GM13976 (cell line): ENCODE data around the gene AMBP.

Experiments used
- DNase-seq: peaks from one replicate; pipeline ENCODE4 v3.0.0; 2012; ENCODE audit warnings: low spot score
- in situ Hi-C: fragments of 300-500 bp; cut with MboI; formaldehyde crosslinking; loops from one replicate; pipeline ENCODE4 v1.12.0; 2022; ENCODE audit warnings: low sequenced_read_pairs, mixed read lengths, inconsistent platforms; ENCODE audit not compliant: unreplicated experiment
- TF ChIP-seq, protein P1 (sequence below): IDR thresholded peaks from 2 replicates; pipeline ENCODE4 v1.5.1; 2012; ENCODE audit warnings: borderline replicate concordance, mild to moderate bottlenecking; ENCODE audit not compliant: insufficient read depth; ENCODE audit errors: extremely low read depth, missing control alignments, control extremely low read depth

Gene AMBP

DNA sequence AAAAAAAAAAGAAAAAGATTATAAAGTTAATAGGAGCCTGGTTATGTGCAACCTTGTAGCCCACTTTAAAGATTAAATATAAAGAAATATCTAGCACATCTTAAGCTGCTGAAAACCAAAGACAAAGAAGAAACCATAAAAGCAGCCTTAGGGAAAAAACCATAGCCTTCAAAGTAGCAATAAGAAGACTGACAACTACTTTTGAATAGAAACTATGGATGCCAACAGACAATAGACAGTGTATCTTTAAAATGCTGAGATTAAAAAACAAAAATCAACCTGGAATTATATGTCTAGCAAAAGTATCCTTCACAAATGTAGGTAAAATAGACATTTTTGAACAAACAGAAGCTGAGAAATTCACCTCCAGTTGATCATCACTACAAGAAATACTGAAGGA, 24.4 kb upstream of the AMBP start:
- in situ Hi-C loops, result no loop called here
- TF ChIP-seq, protein P1, sequence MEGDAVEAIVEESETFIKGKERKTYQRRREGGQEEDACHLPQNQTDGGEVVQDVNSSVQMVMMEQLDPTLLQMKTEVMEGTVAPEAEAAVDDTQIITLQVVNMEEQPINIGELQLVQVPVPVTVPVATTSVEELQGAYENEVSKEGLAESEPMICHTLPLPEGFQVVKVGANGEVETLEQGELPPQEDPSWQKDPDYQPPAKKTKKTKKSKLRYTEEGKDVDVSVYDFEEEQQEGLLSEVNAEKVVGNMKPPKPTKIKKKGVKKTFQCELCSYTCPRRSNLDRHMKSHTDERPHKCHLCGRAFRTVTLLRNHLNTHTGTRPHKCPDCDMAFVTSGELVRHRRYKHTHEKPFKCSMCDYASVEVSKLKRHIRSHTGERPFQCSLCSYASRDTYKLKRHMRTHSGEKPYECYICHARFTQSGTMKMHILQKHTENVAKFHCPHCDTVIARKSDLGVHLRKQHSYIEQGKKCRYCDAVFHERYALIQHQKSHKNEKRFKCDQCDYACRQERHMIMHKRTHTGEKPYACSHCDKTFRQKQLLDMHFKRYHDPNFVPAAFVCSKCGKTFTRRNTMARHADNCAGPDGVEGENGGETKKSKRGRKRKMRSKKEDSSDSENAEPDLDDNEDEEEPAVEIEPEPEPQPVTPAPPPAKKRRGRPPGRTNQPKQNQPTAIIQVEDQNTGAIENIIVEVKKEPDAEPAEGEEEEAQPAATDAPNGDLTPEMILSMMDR, result no peak
- no peak for DNase-seq

DNA sequence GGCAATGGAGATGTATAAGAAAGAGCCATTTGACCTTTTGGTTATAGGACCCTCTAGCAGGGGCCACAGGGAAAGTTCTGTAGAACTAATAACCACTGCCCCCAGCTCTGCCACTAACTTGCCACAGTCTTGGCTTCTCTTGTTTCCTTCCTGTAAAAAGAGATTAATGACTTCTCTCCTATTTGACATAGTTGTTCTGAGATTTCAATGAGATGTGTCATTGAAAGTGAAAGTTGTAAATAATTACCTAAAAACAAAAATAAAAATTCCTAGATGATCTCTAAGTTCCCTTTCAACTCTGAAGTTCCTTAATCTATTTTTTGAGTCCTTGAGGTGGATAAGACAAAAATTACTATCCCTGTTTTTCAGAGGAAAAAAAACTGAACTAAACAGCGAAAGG, 22.4 kb upstream of the AMBP start:
- in situ Hi-C loops, result no loop called here
- TF ChIP-seq, protein P1, result no peak
- DNase-seq, result no peak

DNA sequence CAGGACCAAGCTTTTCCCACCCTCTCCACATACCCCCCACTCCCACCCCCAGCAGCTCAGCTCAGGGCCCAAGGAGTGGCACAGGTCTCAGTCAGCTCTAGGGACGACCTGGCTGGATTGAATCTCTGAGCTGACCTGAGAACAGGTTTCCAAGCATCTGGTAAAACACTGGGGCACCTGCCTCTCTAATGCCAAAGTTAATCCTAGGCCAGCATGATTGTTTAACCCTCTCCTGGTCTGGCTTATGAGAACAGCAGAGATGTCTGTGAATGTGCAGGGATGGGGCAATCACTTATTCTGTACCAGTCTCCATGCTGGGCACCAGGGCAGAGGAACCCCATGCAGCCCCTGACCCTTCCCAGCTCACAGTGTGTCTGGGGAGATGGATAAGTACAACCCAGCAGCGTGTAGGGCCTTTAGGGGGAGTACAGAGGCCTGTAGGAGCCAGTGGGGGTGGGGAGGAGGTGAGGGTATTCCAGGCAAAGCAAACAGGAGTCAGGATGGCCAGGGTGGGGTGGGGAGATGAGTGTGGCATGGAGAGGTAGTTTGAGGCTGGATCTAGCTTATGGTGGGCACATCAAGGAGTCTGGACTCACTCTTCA, 21.7 kb upstream of the AMBP start:
- TF ChIP-seq, protein P1, result no peak
- DNase-seq, result no peak
- in situ Hi-C loops, result loop anchor here (10.0 kb wide), 1 partner anchor 185 kb away; no protein-coding TSS in a partner anchor

DNA sequence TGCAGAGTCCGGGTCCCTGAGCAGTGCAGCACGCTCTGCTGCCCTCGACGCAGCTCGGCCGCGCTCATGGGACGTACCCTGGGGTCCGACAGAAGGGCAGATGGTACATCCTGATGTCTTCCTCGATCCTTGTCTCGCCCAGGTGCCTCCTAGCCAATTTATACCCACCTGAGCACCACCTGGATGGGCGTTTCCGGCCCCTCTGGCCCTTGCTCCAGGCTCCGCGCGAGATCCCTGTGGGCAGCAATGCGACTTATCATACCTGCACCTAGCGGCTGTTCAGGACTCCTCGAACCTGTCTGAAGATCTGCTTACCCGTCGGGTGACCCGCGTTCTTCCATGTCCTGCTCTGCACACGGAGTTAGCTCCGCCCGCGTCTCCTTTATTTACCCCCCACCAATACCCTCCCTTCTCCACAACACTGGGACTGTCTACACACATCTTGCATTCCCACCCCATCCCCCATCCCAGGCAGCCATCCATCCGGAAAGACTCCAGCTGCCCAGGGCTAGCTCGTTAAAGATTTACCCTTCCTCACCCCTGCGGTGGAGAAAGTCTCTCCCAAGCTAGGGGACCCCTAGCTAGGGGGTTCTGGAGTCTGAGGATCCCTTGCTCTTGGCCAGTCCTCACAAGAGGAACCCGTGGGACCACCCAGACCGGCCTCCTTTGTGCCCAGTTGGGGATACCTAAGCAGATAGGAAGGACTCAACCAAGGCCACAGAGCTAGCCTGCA, 21.0 kb upstream of the AMBP start, which contains the start of gene KIF12:
Gene KIF12, minus strand, starts transcription at position 357 of the 733 bp plus-strand sequence. Its CDS starts 16 bp downstream, at position 341.
- in situ Hi-C loops, result loop anchor here (10.0 kb wide), 1 partner anchor 186 kb away; no protein-coding TSS in a partner anchor
- TF ChIP-seq, protein P1, result no peak
- no peak for DNase-seq

DNA sequence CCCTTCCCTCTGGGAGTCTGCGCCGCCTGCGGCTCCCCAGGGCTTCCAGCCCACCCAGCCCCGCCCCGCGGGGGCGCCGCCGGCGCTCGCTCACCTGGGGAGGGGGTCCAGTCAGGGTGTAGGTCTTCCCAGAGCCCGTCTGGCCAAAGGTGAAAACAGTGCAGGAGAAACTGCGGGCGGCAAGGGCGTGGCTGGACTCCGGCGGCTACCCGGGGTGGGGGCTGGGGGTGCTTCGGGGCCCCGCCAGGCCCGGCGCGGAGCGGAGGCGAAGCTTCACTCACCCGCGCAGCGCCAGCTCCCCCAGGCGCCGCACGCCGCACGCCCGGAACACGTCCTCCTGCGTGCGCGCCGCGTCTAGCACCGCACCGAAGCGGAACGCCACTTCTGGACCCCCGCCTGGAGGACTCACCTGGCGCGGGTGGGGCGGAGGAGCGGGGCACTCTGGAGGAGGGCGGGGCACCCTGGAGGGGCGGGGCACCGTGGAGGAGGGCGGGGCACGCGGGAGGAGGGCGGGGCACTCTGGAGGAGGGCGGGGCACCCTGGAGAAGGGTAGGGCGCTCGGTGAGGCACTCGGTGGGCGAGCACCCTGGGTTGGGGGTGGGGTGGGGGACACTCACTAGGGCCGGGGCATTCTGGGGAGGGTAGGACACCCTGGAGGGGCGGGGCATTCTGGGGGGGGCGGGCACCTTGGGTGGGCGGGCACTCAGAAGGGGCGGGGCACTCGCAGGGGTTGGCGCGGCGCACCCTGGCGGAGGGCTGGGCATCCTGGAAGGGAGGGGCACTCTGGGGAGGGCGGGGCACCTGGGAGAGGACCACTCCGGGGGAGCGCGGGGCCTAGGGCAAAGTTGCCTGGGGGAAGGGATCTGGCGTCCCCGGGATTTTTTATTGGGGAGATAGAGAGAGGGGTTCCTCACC, 20.2 kb upstream of the AMBP start:
- no peak for DNase-seq
- in situ Hi-C loops, result loop anchor here (10.0 kb wide), 1 partner anchor 187 kb away; no protein-coding TSS in a partner anchor
- TF ChIP-seq, protein P1, result no peak

DNA sequence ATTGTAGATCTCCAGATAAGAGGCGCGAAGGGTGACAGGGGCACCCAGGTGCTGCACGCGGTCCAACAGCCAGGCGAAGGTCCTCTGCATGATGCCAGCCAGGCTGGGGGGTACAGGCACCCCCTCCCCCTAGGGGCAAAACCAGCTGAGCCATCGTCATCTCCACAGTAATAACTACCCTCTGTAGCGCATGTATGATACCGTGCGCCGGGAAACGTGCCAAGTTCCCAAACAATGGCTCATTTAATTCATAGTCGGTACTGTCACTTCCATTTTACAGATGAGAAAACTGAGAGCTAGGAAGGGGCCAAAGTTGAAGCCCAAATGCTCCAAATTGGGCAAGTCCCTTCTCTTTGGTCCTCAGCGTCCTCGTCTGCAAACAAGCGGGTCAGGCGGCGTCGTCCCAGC, 19.5 kb upstream of the AMBP start:
- in situ Hi-C loops, result loop anchor here (10.0 kb wide), 1 partner anchor 187 kb away; no protein-coding TSS in a partner anchor
- no peak for DNase-seq
- TF ChIP-seq, protein P1, result no peak
